IPS-18c (cell line): ENCODE measurements around the gene ZNF2.

Experiments used
- H3K4me3 ChIP-seq: 2 replicates; pipeline ENCODE4 v1.7.0; 2013; ENCODE audit warnings: low read depth, mild to moderate bottlenecking, low read length, moderate library complexity; ENCODE audit not compliant: insufficient read depth
- H3K9me3 ChIP-seq: one replicate; pipeline ENCODE4 v1.6.1; 2013; ENCODE audit warnings: mild to moderate bottlenecking, low read length, moderate library complexity; ENCODE audit not compliant: control insufficient read depth, insufficient read depth

ZNF2 gene

GRCh38 chr2:95165371-95166064 is at the start of gene ZNF2:
ZNF2 (plus strand) TSS chr2:95165809; CDS start chr2:95176227, 10,418 bp downstream.
- H3K4me3 ChIP-seq = peak within 1 kb of the TSS; percentile 95
- H3K9me3 ChIP-seq = no peaks in the 10 kb centered on the region

- no peaks in the 10 kb centered on the region for H3K9me3 ChIP-seq
- H3K4me3 ChIP-seq = peak overlapping the region; percentile 93
Observed at GRCh38 chr2:95121093-95121406, 44.6 kb upstream of the ZNF2 start.

- Histone ChIP-seq H3K9me3 (no peaks in the 10 kb centered on the region), H3K4me3 (peak within 1 kb of the TSS; percentile 93)
Observed at GRCh38 chr2:95121407-95122196, 44.0 kb upstream of the ZNF2 start, which contains the start of gene MRPS5. MRPS5 (minus strand) TSS chr2:95121808; CDS start chr2:95121791, 17 bp downstream.

GRCh38 chr2:95122197-95122551 is 43.4 kb upstream of the ZNF2 start:
- peak overlapping the region; percentile 93 for H3K4me3 ChIP-seq
- H3K9me3 ChIP-seq = no peaks in the 10 kb centered on the region

GRCh38 chr2:95138702-95139101 is 26.9 kb upstream of the ZNF2 start:
- peaks cover 15% of the 10 kb centered on the region for H3K9me3 ChIP-seq
- H3K4me3 ChIP-seq = no peak overlapping the region

GRCh38 chr2:95143838-95144237 is 21.8 kb upstream of the ZNF2 start:
- Histone ChIP-seq H3K9me3 (peaks cover 20% of the 10 kb centered on the region), H3K4me3 (no peak overlapping the region)

- Histone ChIP-seq H3K9me3 (peaks cover 28% of the 10 kb centered on the region), H3K4me3 (no peak overlapping the region; the same call in 1 of the 2 replicates)
Observed at GRCh38 chr2:95149397-95149984, 16.1 kb upstream of the ZNF2 start.

GRCh38 chr2:95158441-95158840 is 7.2 kb upstream of the ZNF2 start:
- H3K4me3 ChIP-seq = peak overlapping the region; percentile 84
- no peaks in the 10 kb centered on the region for H3K9me3 ChIP-seq

- Histone ChIP-seq H3K4me3 (peak overlapping the region; percentile 84), H3K9me3 (no peaks in the 10 kb centered on the region)
Observed at GRCh38 chr2:95158891-95159619, 6.6 kb upstream of the ZNF2 start.

- Histone ChIP-seq H3K4me3 (peak within 1 kb of the TSS; percentile 84), H3K9me3 (no peaks in the 10 kb centered on the region)
Observed at GRCh38 chr2:95159690-95160449, 5.7 kb upstream of the ZNF2 start, which contains the start of gene ZNF514. ZNF514 (minus strand) TSS chr2:95159848; CDS start chr2:95153253, 6,595 bp downstream.

- H3K4me3 ChIP-seq = peak overlapping the region; percentile 95
Observed at GRCh38 chr2:95165030-95165370, 609 bp upstream of the ZNF2 start.

GRCh38 chr2:95166065-95166763 is 605 bp downstream of the ZNF2 start:
- peak overlapping the region; percentile 95 for H3K4me3 ChIP-seq
- no peaks in the 10 kb centered on the region for H3K9me3 ChIP-seq

More at GRCh38 chr2:95165030-95165370, 609 bp upstream of the ZNF2 start:
- no peaks in the 10 kb centered on the region for H3K9me3 ChIP-seq

GRCh38 chr2:95171902-95172301 is 6.3 kb downstream of the ZNF2 start:
- no peaks in the 10 kb centered on the region for H3K9me3 ChIP-seq
- H3K4me3 ChIP-seq = no peak overlapping the region

- Histone ChIP-seq H3K9me3 (no peaks in the 10 kb centered on the region), H3K4me3 (no peak overlapping the region)
Observed at GRCh38 chr2:95174031-95174542, 8.5 kb downstream of the ZNF2 start.

- peaks cover 4% of the 10 kb centered on the region for H3K9me3 ChIP-seq
- H3K4me3 ChIP-seq = no peak overlapping the region
Observed at GRCh38 chr2:95179451-95179850, 13.8 kb downstream of the ZNF2 start.

GRCh38 chr2:95181774-95182173 is 16.2 kb downstream of the ZNF2 start:
- H3K4me3 ChIP-seq = no peak overlapping the region
- peaks cover 4% of the 10 kb centered on the region for H3K9me3 ChIP-seq
